ENCODE results near the gene NEDD4L.
"Not testable (repeated sequence)": the region's sequence is repeated elsewhere in the genome, so short reads cannot be mapped to it uniquely, and the experiment has no call there.

NEDD4L gene

DNA sequence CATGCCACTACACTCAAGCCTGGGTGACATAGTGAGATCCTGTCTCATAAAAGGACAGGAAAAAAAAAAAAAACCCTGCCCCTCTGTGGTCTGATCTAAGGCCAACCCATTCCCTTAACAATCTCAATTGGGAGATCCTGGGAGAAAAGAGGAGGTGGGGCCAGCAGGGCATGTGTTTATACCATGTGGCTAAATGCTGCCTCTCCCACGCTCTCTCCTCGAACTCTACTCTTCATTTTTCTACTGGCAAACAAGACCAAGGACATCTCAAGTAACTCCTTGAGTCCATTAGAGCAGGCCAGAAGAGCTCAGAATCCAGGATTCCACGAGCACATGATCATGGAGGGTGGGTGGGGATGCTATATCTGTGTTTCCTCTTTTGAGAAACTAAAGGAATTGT, 16.7 kb upstream of the NEDD4L start:
- DNase-seq: no peak

DNA sequence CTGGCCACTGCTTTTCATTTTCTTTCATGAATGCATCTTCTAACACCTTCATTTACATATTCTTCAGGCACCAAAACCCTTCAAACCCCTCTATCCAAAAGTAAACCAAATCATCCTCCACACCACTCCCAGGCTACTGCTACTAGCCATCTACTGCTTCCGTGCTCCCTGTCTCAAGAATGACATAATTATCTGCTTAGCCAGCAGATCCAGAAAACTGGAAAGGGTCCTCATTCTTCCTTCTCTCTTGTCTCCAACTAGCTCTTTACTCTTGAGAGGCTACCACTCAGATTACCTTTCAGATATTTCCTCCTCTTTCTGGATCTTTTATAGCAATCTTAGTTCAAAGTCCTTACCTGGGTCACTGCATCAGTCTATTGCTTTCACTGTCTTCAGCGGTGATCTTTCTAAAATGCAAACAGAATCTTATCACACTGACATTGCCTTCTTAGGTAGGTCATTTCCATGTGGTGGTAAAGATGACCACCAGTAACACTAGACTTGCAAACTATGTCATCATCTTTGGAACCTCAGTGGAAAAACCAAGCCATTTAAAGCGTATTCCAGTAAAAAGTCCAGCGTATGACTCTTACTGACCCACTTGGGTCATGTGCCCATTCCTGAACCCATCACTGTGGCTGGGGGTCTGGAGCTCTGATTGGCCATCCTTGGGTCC, 15.8 kb upstream of the NEDD4L start:
- DNase-seq: no peak

GRCh38 chr18:58032233-58032632, 11.8 kb upstream of the NEDD4L start:
- DNase-seq: no peak

DNA sequence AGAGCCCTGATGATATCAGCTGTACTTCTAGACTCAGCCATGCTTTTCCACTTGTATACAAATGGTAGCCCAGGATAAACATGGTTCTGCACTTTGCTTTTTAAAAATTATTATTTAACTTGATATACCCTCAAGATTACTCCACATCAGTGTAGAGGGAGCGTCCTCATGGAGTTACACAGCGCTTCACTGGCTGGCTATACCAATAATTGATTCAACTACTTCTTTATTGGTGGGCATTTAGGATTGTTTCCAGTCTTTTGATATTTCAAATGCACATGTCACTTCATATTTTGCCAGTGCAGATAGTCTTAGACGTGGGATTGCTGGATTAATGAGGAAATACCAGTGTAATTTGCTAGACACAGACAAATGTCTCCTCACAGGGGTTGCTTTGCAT, 10.8 kb upstream of the NEDD4L start:
- no peak for DNase-seq

DNA sequence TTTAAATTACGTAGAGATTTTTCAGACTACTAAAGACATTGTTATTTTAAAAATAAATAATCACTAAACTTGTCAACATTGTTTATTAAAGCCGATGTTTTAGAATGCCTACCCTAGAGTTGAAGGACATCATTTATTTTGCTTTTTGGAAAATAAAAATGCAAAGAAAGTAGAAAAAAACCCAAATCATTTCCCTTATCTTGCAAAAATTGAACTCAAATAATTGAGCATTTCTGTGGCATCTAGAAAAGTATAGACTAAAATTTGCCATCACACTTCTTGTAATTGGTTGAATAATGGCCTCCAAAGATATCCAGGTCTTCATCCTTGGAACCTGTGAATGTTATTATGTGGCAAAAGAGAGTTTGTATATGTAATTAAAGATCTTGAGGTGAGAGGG, 9.7 kb upstream of the NEDD4L start:
- no peak for DNase-seq

DNA sequence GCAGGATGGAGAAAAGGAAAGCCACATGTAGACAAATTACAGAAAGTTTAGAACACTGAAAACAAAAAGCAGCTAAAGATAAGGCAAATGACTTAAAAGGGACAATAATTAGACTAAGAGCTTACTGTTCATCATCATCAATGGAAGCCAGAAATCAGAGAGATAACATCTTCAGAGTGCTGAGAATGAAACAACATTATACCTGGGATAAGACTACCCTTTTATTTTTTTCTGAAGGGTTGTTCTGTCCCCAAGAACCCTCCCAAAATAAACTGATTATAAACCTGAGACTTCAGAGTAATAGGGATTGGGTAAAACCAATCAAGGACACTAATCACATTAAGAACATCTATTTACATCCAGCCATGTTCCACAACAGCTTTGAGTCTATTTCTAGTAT, 6.9 kb upstream of the NEDD4L start:
- DNase-seq: no peak

GRCh38 chr18:58038063-58038462, 6.0 kb upstream of the NEDD4L start:
- no peak for DNase-seq

GRCh38 chr18:58041633-58042032, 2.4 kb upstream of the NEDD4L start:
- DNase-seq: no peak

- DNase-seq: no peak
These were observed 1.1 kb upstream of the NEDD4L start for GRCh38 chr18:58042826-58043490.

- peak in 1 of 4 experiments; percentile 2 for DNase-seq
These were observed 580 bp downstream of the NEDD4L start for GRCh38 chr18:58044370-58045241.

DNA sequence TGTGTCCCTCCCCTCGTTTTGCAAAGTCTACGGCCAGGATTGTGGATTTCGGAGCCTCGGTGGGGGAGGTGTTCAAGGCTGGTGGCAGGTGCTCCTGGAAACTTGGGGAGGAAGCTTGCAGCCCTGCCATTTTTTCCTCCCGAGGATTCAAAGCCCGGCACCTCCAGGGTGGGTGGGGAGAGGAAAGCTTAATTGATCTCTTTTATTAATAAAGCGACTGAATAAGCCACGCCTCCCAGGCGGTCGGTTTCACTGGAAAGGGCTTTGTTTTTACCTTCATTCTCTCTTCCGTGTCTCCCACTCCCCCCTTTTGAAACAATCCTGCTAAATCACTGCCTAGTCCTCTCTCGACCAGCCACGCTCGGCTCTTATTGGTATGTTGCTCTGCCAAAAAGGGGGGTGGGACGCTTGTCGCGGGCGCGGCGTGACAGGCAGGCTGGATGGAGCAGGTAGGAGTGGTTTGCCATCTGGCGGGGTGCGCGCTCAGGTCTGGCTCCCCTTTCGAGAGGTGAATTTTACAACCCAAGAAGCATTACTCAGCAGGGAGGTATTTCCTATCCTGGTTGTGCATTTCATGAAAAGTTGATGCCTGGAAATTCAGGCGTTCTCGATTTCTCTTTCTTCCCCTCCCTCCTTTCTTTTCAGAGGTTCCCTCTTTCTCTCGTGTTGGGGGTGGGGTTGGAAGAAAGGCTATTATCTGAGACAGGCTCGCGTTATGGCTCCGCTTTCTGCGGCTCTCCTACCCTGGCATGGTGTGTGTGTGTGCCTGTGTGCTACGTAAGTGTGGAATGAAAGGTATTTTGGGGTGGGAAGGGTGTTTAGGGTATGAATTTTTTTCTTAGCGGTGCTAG, 1.4 kb downstream of the NEDD4L start:
- DNase-seq: no peak

DNA sequence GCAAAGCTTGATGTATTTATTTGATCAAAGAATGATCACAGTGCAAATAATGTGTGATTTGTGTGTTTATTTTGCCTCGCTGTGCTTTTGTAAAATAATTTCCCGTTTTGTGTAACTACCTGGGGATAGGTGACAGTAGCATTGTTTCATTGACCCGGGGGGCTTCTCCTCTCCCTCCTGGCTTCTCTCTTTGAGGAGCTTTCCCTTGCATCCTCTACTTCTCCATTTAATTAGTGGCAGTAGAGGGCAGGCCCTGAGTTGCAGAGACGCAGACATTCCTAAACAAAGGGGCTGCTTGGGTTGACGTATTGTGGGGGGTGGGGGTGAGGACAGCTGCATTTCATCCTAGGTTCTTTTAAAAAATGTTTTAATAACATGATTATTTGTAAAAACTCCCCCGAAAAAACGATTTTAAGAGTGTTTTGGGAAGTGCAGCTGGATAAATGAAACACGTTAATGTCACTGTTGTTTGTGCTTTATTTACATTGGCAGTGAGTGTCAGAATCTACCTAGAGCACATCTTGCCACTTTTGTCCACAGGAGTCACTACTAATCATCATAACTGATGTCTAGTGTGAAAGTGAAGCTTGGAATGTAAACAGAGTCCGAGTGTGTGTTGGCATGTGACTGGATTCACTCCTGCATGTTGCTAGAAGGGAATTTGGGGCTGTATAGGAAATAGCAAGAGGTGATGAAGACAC, 2.2 kb downstream of the NEDD4L start:
- DNase-seq: no peak

- no peak for DNase-seq
These were observed 2.9 kb downstream of the NEDD4L start for GRCh38 chr18:58046794-58047555.

GRCh38 chr18:58047556-58047882, 3.5 kb downstream of the NEDD4L start:
- no peak for DNase-seq

- DNase-seq: no peak
These were observed 4.1 kb downstream of the NEDD4L start for GRCh38 chr18:58048081-58048642.

GRCh38 chr18:58049000-58049688, 5.1 kb downstream of the NEDD4L start:
- DNase-seq: no peak

GRCh38 chr18:58050963-58051362, 6.9 kb downstream of the NEDD4L start:
- DNase-seq: not testable (repeated sequence)

DNA sequence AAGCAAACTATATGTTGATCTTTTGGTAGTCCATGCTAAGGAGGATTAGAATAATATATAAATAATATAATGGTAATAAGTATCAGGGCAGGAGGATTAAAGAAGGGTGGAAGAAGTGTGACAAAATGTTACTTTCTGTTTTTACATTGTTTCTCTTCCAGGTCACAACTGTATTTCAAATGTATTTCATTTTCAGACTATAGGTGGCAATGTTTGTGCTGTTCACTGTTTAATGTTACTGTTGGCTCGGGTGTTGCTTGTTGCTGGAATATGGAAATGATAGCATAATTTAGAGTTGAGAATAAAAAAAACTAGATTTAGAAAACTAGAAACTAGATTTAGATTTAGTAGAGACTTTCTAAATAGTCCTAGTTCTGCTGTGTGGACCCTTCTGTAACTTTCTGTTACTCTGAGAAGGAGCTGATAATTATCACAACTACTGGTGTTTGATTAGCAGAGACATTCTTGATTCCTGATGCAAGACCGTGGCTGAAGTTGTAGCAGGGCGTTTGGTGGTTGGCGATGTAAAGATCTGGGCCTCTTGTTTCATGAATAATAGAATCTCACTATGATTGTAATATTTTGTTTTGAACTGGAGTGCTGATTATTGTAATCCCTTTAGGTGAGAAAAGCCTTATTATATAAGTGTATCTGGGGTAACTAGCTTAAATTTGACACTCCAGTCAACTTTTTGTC, 7.9 kb downstream of the NEDD4L start:
- no peak for DNase-seq

GRCh38 chr18:58052960-58053359, 8.9 kb downstream of the NEDD4L start:
- DNase-seq: no peak

Measured in activated CD4-positive, CD25-positive, alpha-beta regulatory T cell (primary cell).